OCI-LY3 (cell line): Measurements from ENCODE around the gene KCNK4.
A peak's percentile ranks its signal among the peaks of the same experiment; 100 is the strongest.
"Not testable (repeated sequence)": the region's sequence is repeated elsewhere in the genome, so short reads cannot be mapped to it uniquely, and the experiment has no call there.

Experiments
- H2AFZ ChIP-seq: fragments of 200-600, 300-600 bp; shearing (Covaris generic); 2 replicates; pipeline ENCODE4 v1.6.0; 2014; ENCODE audit warnings: antibody characterized with exemption, low read depth, low read length
- H3K27ac ChIP-seq: fragments of 200-600, 300-600 bp; sonication (generic); 2 replicates; pipeline ENCODE4 v1.5.1; 2014; ENCODE audit warnings: mild to moderate bottlenecking, low read length, moderate library complexity, mixed read lengths
- H3K27me3 ChIP-seq: fragments of 200-600, 300-600 bp; sonication (generic); 2 replicates; pipeline ENCODE4 v1.6.1; 2014; ENCODE audit warnings: low read depth, low read length, mixed read lengths
- H3K36me3 ChIP-seq: fragments of 200-600, 300-600 bp; sonication (generic); replicated peaks from 2 replicates; pipeline ENCODE3; 2014; ENCODE audit warnings: low read depth, low read length, mixed read lengths
- H3K4me1 ChIP-seq: fragments of 300-600, 200-600 bp; sonication (generic); 2 replicates; pipeline ENCODE4 v1.6.1; 2014; ENCODE audit warnings: low read length, mixed read lengths
- H3K4me2 ChIP-seq: fragments of 200-600, 300-600 bp; sonication (generic); 2 replicates; pipeline ENCODE4 v1.6.1; 2014; ENCODE audit warnings: low read length, mixed read lengths
- H3K4me3 ChIP-seq: fragments of 300-600, 200-600 bp; sonication (generic); 2 replicates; pipeline ENCODE4 v1.5.1; 2014; ENCODE audit warnings: antibody characterized with exemption, mild to moderate bottlenecking, low read length, moderate library complexity
- H3K79me2 ChIP-seq: fragments of 300-600, 200-600 bp; shearing (Covaris generic); 2 replicates; pipeline ENCODE4 v1.6.1; 2014; ENCODE audit warnings: mild to moderate bottlenecking, low read length, mixed read lengths
- H3K9ac ChIP-seq: fragments of 300-600, 200-600 bp; shearing (Covaris generic); 2 replicates; pipeline ENCODE4 v1.6.0; 2014; ENCODE audit warnings: mild to moderate bottlenecking, low read length, moderate library complexity
- H3K9me3 ChIP-seq: fragments of 200-600, 300-600 bp; shearing (Covaris generic); 2 replicates; pipeline ENCODE4 v1.6.1; 2014; ENCODE audit warnings: low read length, mixed read lengths; ENCODE audit not compliant: insufficient read depth
- H4K20me1 ChIP-seq: fragments of 200-600, 300-600 bp; sonication (generic); 2 replicates; pipeline ENCODE4 v1.6.1; 2016; ENCODE audit warnings: low read length, mixed read lengths; ENCODE audit not compliant: insufficient read depth
- CTCF ChIP-seq: fragments of 200-600, 300-600 bp; sonication (generic); IDR thresholded peaks from 2 replicates; pipeline ENCODE4 v1.5.1; 2014; ENCODE audit warnings: antibody characterized with exemption, low read length, low read depth
- EZH2phosphoT487 ChIP-seq: fragments of 200-600 bp; shearing (Covaris generic); IDR thresholded peaks from 2 replicates; pipeline ENCODE4 v1.6.1; 2018; ENCODE audit warnings: antibody characterized with exemption, mixed run types, low read depth

KCNK4 gene

GRCh38 chr11:64306563-64306875 lies 15.4 kb downstream of the KCNK4 start:
- Histone ChIP-seq H4K20me1 (no peaks in the 10 kb centered on the region), H3K4me2 (peak overlapping the region; percentile 90), H3K27ac (peak overlapping the region; percentile 66), H3K9ac (peak overlapping the region; percentile 88), H2AFZ (no peak overlapping the region; the same call in 1 of the 2 replicates), H3K36me3 (peaks cover 7% of the 10 kb centered on the region), H3K4me3 (peak overlapping the region; percentile 92), H3K79me2 (peaks cover 41% of the 10 kb centered on the region), H3K9me3 (no peaks in the 10 kb centered on the region), H3K4me1 (peaks cover 22% of the 10 kb centered on the region), H3K27me3 (no peaks in the 10 kb centered on the region)
- no peak for TF ChIP-seq EZH2phosphoT487
- no peak for TF ChIP-seq CTCF

DNA sequence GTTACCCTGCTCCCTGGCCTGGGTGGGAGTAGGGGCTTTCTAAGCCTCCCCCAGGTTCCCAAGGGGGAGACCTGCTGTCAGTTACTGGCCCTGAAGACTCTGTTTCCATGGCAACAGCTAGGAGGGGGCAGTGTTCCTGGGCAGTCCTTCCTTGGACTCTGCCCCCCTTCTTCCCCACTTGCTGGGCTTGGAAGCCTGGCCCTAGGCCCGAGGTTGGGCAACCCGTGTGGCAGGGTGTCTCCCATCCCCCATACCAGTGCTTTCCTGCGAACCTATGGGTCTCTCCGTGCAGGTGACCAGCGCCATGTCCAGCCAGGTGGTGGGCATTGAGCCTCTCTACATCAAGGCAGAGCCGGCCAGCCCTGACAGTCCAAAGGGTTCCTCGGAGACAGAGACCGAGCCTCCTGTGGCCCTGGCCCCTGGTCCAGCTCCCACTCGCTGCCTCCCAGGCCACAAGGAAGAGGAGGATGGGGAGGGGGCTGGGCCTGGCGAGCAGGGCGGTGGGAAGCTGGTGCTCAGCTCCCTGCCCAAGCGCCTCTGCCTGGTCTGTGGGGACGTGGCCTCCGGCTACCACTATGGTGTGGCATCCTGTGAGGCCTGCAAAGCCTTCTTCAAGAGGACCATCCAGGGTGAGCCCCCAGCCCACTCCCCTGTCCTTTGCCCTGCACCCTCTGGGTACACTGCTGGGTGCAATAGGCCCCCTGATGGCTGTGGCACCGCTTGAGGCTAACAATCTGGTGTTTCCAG lies 15.9 kb downstream of the KCNK4 start:
- Histone ChIP-seq H3K4me1 (peaks cover 22% of the 10 kb centered on the region), H3K27me3 (no peaks in the 10 kb centered on the region), H3K27ac (peak overlapping the region; percentile 66), H3K79me2 (peaks cover 41% of the 10 kb centered on the region), H3K9me3 (no peaks in the 10 kb centered on the region), H3K36me3 (peaks cover 7% of the 10 kb centered on the region), H3K4me2 (peak overlapping the region; percentile 90), H3K4me3 (peak overlapping the region; percentile 92), H2AFZ (no peak overlapping the region), H4K20me1 (no peaks in the 10 kb centered on the region), H3K9ac (peak overlapping the region; percentile 88)
- TF ChIP-seq CTCF (no peak), EZH2phosphoT487 (no peak)

- Histone ChIP-seq H3K4me1 (peaks cover 22% of the 10 kb centered on the region), H3K79me2 (peaks cover 47% of the 10 kb centered on the region)
- not testable (repeated sequence) for H3K9me3 ChIP-seq, H3K27ac ChIP-seq, H3K27me3 ChIP-seq, H3K9ac ChIP-seq, H4K20me1 ChIP-seq, H3K4me2 ChIP-seq, H3K36me3 ChIP-seq, H3K4me3 ChIP-seq, H2AFZ ChIP-seq
Measured at GRCh38 chr11:64307795-64308194, 16.7 kb downstream of the KCNK4 start.

- Histone ChIP-seq H3K79me2 (peaks cover 58% of the 10 kb centered on the region), H3K27ac (no peak overlapping the region), H3K4me2 (no peak overlapping the region), H3K36me3 (peaks cover 17% of the 10 kb centered on the region), H3K4me1 (peaks cover 8% of the 10 kb centered on the region), H3K9ac (no peak overlapping the region), H4K20me1 (no peaks in the 10 kb centered on the region), H3K27me3 (no peaks in the 10 kb centered on the region), H3K4me3 (no peak overlapping the region), H3K9me3 (no peaks in the 10 kb centered on the region), H2AFZ (no peak overlapping the region)
- no peak for TF ChIP-seq EZH2phosphoT487
- TF ChIP-seq CTCF, result no peak
Measured at GRCh38 chr11:64312947-64313346, 21.8 kb downstream of the KCNK4 start.
